Measurements from ENCODE around the gene INSYN2A.
A peak's percentile ranks its signal among the peaks of the same experiment; 100 is the strongest.

Gene INSYN2A, protein sequence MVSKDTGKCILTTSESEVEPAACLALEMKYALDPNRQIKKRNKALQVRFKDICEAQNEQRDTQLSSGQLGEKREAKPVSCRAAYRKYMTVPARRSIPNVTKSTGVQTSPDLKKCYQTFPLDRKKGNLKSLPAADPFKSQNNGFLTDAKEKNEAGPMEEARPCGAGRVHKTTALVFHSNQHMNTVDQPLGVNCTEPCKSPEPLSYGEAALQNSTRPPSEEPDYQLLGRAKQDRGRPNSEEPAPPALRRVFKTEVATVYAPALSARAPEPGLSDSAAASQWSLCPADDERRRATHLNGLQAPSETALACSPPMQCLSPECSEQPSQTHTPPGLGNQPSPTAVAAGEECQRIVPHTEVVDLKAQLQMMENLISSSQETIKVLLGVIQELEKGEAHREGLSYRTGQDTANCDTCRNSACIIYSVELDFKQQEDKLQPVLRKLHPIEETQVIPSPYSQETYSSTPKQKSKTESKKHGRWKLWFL

GRCh38 chr10:127196282-127197153 lies at the start of gene INSYN2A:
TSS of gene INSYN2A (minus strand) at chr10:127196591. CDS start at chr10:127176395, 20,196 bp downstream.
- Histone ChIP-seq H3K4me1 (peaks cover 19% of the 10 kb centered on the region), H3K4me3 (no peak within 1 kb of the TSS), H4K20me1 (no peaks in the 10 kb centered on the region), H3K27ac (no peak within 1 kb of the TSS), H3K9me3 (peaks cover 19% of the 10 kb centered on the region), H3K27me3 (peaks cover 20% of the 10 kb centered on the region), H3K36me3 (no peaks in the 10 kb centered on the region), H3K9ac (no peak within 1 kb of the TSS), H3K4me2 (peak within 1 kb of the TSS; percentile 60)
- TF ChIP-seq Cebpa-rat (IDR thresholded peaks at IDR 0.05) = no peak

DNA sequence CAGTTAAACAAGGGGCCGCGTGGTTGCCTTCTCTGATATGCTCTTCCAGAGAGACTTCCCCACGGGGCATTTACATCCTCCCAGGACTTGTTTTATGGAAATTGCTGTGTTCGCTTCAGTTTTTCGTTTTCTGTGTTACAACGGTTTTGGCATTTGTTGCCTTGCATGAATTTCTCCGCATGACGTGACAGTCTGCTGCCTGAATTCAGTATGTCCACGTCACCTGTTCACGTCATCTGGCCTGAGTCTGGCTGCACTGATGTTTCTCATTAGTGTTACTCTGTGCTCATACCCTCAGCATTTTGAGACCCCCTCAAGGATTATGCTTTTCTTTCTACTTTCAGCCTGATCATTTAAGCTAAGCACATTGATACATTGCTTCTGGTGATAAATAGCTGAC lies 49.1 kb upstream of the INSYN2A start:
- H3K9ac ChIP-seq = no peak overlapping the region
- no peaks in the 10 kb centered on the region for H3K36me3 ChIP-seq
- no peaks in the 10 kb centered on the region for H3K9me3 ChIP-seq
- no peak for TF ChIP-seq Cebpa-rat (IDR thresholded peaks at IDR 0.05)
- H3K4me2 ChIP-seq = no peak overlapping the region
- no peak overlapping the region for H3K4me3 ChIP-seq
- no peak overlapping the region for H3K27ac ChIP-seq
- no peaks in the 10 kb centered on the region for H3K4me1 ChIP-seq
- no peaks in the 10 kb centered on the region for H4K20me1 ChIP-seq
- no peaks in the 10 kb centered on the region for H3K27me3 ChIP-seq

DNA sequence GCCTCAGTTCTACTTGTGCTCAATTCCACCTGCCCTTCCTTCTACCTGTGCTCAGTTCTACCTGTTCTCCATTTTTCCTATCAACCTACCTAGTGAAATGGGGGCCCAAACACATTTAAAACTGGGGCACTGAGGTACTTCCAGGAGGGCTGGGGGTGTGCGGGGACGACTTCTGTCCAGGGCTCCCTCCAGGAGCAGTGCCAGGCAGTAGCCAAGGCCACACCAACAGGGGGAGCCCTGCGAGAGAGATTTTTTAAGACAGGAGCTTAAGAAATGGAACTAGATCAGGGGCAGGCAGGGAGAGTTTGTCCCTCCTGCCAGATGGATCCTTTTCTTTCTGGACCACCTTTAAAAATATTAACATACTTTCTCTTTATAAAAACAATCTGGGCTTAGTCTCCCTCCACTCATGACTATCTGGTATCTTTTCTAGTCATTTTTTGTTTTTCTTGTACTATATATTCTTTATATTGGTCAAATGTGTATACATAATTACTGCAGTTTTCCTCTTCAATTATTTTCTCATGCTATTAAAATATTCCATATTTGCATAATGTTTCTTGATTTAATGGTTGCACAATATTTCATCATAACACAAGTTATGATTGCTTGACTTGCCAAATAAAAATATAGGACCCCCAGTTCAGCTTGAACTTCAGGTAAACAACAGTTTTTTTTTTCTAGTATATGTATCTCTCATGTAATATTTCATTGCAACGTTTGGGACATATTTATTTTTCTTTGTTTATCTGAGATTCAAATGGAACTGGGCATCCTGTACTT lies 47.3 kb upstream of the INSYN2A start:
- Histone ChIP-seq H3K4me3 (no peak overlapping the region), H3K4me2 (no peak overlapping the region), H3K27me3 (no peaks in the 10 kb centered on the region), H3K9ac (no peak overlapping the region), H3K9me3 (no peaks in the 10 kb centered on the region), H4K20me1 (no peaks in the 10 kb centered on the region), H3K4me1 (no peaks in the 10 kb centered on the region), H3K27ac (no peak overlapping the region), H3K36me3 (no peaks in the 10 kb centered on the region)
- no peak for TF ChIP-seq Cebpa-rat (IDR thresholded peaks at IDR 0.05)

GRCh38 chr10:127242914-127243313 lies 46.5 kb upstream of the INSYN2A start:
- Histone ChIP-seq H3K4me2 (no peak overlapping the region), H3K4me1 (no peaks in the 10 kb centered on the region), H3K4me3 (no peak overlapping the region), H4K20me1 (no peaks in the 10 kb centered on the region), H3K36me3 (no peaks in the 10 kb centered on the region), H3K27me3 (no peaks in the 10 kb centered on the region), H3K9ac (no peak overlapping the region), H3K9me3 (no peaks in the 10 kb centered on the region), H3K27ac (no peak overlapping the region)
- no peak for TF ChIP-seq Cebpa-rat (IDR thresholded peaks at IDR 0.05)

DNA sequence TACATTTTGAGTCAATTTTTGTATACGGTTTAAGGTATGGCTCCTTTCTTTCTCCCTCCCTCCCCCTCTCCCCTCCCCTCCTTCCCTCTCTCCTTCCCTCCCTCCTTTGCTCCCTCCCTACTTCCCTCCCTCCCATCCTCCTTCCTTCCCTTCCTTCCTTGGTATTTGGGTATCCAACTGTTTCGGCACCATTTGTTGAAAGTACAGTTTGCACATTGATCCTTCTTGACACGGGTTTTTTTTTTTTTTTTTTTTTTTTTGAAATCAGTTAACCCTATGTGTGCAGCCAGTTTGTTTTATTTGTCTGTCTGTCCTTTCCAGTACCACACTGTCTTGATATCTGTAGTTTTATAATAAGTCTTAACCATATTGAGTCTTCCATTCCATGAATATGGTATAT lies 39.9 kb upstream of the INSYN2A start:
- no peak overlapping the region for H3K4me3 ChIP-seq
- no peaks in the 10 kb centered on the region for H3K4me1 ChIP-seq
- H3K36me3 ChIP-seq = no peaks in the 10 kb centered on the region
- H3K9ac ChIP-seq = no peak overlapping the region
- no peak overlapping the region for H3K27ac ChIP-seq
- H3K9me3 ChIP-seq = no peaks in the 10 kb centered on the region
- no peaks in the 10 kb centered on the region for H4K20me1 ChIP-seq
- no peak for TF ChIP-seq Cebpa-rat (IDR thresholded peaks at IDR 0.05)
- no peak overlapping the region for H3K4me2 ChIP-seq
- H3K27me3 ChIP-seq = no peaks in the 10 kb centered on the region

DNA sequence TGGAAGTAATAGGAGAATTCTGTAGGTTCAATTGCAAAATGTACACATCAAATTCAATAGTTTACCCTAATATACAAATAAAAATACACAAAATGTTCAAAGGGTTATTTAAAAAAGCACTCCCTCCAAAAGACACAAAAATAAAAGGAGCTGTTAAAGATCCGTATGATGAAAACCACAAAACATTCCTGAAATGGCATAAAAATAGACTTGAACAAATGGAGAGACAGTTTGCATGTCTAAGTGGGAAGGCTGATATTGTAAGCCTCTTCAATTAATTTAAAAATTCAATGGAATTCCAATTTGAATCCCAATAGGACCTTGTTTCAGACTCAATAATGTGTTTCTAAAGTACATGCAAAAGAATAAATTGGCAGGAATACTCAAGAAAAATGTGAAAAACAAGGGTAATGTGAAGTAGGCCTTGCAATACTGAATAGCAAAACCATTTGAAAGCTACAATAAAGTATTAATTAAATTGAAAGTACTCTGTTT lies 38.0 kb upstream of the INSYN2A start:
- Histone ChIP-seq H4K20me1 (no peaks in the 10 kb centered on the region), H3K9me3 (no peaks in the 10 kb centered on the region), H3K9ac (no peak overlapping the region), H3K4me3 (no peak overlapping the region), H3K4me1 (no peaks in the 10 kb centered on the region), H3K4me2 (no peak overlapping the region), H3K36me3 (no peaks in the 10 kb centered on the region), H3K27ac (no peak overlapping the region), H3K27me3 (no peaks in the 10 kb centered on the region)
- TF ChIP-seq Cebpa-rat (IDR thresholded peaks at IDR 0.05) = no peak

- Histone ChIP-seq H3K27ac (no peak overlapping the region), H3K4me2 (no peak overlapping the region), H3K4me3 (no peak overlapping the region), H4K20me1 (no peaks in the 10 kb centered on the region), H3K4me1 (no peaks in the 10 kb centered on the region), H3K36me3 (no peaks in the 10 kb centered on the region), H3K9ac (no peak overlapping the region), H3K9me3 (no peaks in the 10 kb centered on the region), H3K27me3 (no peaks in the 10 kb centered on the region)
- TF ChIP-seq Cebpa-rat (IDR thresholded peaks at IDR 0.05) = no peak
These were observed 31.9 kb upstream of the INSYN2A start for GRCh38 chr10:127228195-127228787.

- Histone ChIP-seq H3K9ac (no peak overlapping the region), H4K20me1 (no peaks in the 10 kb centered on the region), H3K4me1 (no peaks in the 10 kb centered on the region), H3K27me3 (no peaks in the 10 kb centered on the region), H3K4me2 (no peak overlapping the region), H3K27ac (no peak overlapping the region), H3K4me3 (no peak overlapping the region), H3K36me3 (no peaks in the 10 kb centered on the region), H3K9me3 (no peaks in the 10 kb centered on the region)
- no peak for TF ChIP-seq Cebpa-rat (IDR thresholded peaks at IDR 0.05)
These were observed 31.3 kb upstream of the INSYN2A start for GRCh38 chr10:127227663-127228062.

- no peaks in the 10 kb centered on the region for H3K9me3 ChIP-seq
- H3K4me1 ChIP-seq = no peaks in the 10 kb centered on the region
- H3K9ac ChIP-seq = no peak overlapping the region
- TF ChIP-seq Cebpa-rat (IDR thresholded peaks at IDR 0.05) = no peak
- no peak overlapping the region for H3K27ac ChIP-seq
- H4K20me1 ChIP-seq = no peaks in the 10 kb centered on the region
- no peak overlapping the region for H3K4me2 ChIP-seq
- H3K36me3 ChIP-seq = no peaks in the 10 kb centered on the region
- no peak overlapping the region for H3K4me3 ChIP-seq
- no peaks in the 10 kb centered on the region for H3K27me3 ChIP-seq
These were observed 30.6 kb upstream of the INSYN2A start for GRCh38 chr10:127227027-127227426.
